ENCODE results near the gene EPHA2.
"Not testable (repeated sequence)": the region's sequence is repeated elsewhere in the genome, so short reads cannot be mapped to it uniquely, and the experiment has no call there.

Gene EPHA2

DNA sequence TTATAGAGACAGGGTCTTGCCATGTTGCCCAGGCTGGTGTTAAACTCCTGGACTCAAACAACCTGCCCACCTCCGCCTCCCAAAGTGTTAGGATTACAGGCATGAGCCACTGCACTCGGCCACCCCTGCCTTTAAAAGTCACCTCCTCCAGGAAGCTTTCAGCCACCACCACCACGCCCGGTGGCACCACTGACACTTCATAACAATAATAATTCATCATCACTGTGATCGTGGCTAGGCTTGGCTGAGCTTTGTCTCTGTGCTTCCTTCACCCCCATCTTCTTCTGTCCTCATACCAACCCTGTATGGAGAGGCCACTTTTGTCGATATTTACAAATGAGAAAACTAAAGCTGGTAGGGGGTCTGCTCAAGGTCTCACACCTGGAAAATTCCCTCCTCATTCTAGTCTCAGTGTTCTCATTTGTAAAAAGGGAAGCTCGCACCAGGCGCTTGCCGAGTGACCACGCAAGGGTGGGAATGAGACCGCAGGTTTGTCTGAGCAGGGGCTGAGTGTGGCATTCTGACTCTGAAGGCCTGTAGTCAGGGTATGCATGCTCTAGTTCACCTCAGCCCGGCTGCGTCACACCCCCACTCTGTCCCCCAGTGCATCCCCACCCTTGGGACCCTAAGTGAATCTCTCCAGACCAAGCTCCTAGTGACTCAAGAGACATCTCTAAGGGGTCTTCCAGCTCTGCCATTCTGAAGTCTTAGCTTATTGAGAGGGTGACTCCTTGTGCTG lies 12.9 kb upstream of the EPHA2 start:
- no peak for DNase-seq (ENCODE audit: low read depth in 2 of 3, low spot score in 1 of 3)

DNA sequence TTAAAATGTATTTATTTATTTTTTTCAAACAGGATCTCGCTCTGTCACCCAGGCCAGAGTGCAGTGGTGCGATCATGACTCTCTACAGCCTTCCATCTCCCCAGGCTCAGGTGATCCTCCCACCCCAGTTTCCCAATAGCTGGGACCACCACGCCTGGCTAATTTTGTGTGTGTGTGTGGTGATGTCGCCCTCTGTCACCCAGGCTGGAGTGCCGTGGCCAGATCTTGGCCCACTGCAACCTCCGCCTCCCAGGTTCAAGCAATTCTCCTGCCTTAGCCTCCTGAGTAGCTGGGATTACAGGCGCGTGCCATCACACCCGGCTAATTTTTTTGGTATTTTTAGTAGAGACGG lies 12.3 kb upstream of the EPHA2 start:
- DNase-seq (ENCODE audit: low read depth in 2 of 3, low spot score in 1 of 3), result not testable (repeated sequence)

DNA sequence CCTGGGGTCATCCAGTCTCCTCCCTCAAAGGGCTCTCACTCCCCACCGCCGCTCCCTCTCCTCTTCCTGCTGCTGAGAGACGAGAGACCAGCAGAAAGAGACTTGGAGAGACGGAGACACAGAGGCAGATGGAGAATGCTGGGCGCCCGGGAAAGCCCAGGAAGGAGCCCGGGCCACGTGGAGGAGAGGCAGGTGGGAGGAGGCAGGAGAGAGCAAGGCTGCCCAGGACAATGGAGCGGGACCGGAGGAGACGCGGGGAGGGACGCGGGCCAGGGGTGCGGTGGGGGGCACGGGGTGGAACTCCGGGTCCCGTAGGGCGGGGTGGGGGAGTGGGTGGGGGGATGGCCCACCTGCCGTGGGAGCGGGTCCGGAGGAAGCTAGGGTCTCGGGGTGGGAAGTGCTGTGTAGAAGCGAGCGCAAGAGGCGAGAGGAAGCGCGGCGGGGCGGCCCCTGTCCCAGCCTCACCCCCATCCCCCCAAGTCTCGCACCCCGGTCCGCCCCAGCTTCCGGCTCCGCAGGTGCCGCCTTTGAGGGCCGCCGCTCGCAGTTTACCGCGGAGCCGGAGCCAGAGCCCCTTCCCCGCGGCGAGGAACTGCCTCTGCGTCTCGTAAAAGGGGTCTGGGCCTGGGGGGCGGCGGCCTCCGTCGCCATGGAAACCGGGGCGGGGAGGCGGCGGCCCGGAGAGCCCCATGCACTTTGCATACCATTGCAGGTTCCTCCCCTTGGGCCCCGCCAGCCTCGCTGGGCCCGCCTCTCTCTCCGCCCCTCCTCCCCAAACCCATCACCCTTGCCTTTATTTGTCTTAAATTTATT lies 11.7 kb upstream of the EPHA2 start:
- peak in 2 of 3 donors; percentile 21 to 37 for DNase-seq (ENCODE audit: low read depth in 2 of 3, low spot score in 1 of 3)

DNA sequence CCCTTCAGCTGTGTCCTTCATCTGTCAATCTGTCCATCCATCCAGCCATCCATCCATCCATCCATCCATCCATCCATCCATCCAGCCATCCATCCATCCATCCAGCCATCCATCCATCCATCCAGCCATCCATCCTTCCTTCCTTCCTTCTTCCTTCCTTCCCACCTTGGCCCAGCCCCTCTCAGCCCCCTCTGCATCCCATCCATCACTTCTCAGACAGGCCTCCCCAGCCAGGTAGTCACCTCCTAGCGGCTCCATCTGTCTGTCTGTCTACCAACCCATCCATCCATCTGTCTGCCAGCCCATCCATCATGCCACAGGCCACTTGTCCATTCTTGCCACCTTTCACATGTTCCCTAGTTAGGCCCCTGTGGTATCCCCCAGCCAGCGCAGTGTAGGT lies 10.2 kb upstream of the EPHA2 start:
- no peak for DNase-seq (ENCODE audit: low read depth in 2 of 3, low spot score in 1 of 3)

DNA sequence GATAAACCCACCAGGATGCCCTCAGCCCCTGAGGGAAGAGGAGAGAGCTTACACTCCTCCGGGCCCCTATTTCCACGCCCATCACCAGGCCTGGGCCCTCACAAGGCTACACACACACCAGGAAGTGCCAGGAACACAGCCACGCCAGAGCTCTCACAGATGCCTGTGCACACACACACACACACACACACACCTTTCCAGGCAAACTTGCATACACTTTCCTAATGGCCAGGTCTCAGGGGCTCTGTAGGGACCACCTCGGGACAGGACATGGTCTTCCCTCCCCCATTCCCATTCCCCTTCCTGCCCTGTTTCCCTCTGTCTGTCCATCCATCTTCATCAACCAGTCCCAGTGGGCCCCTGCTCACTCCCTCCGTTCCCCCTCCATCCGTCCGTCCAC lies 9.7 kb upstream of the EPHA2 start:
- no peak for DNase-seq (ENCODE audit: low read depth in 2 of 3, low spot score in 1 of 3)

DNA sequence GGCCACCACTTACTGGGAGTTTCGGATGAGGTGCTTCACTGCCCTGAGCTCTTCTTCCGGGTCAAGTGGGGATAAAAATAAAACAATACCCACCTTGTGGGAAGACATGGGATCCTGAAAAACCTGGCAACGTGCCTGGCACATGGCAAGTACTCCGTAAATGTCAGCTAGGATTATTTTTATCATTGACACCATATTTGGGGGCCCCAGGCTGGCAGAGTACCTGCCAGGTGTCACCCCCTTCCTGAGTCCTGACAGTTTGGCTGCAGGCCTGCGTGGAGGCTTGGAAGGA lies 9.2 kb upstream of the EPHA2 start:
- no peak for DNase-seq (ENCODE audit: low read depth in 2 of 3, low spot score in 1 of 3)

DNA sequence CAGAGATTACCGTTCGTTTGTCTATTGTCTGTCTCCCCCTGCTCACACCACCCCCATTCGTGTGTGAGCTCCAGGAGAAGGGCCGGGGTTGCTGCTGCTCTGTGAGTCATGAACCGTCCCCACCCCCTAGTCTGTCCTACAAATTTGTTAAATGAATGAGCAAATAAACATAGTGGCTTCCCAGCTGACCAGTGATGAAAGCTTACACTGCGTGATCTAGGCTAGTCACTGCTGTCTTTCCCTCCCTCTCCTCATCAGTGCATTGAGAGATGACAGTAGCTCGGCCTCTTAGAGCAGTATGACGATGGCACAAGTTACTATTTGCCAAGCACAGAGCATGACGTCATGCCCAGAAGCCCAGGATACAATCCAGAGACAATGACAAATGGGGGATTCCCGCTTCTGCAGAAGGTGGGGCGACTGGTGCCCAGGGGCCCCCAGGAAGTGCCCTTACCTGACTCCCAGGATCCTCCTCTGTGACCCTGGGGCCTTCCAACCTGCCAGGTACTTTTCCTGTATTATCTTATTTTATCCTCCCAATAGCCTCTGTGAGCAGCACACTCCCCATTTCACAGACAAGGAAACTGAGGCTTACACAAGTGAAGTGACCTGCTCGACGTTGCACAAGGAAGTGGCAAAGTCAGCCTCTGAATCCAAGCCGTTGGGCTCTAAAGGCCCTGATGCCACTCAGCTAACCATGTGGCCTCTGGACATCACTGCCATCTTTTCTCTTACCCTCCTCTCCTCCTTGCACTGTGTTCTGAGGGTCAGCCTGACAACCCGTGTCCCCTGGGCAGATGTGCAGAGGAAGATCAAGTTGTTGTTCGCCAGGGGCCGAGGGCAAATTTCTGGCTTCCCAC lies 8.6 kb upstream of the EPHA2 start:
- no peak for DNase-seq (ENCODE audit: low read depth in 2 of 3, low spot score in 1 of 3)

DNA sequence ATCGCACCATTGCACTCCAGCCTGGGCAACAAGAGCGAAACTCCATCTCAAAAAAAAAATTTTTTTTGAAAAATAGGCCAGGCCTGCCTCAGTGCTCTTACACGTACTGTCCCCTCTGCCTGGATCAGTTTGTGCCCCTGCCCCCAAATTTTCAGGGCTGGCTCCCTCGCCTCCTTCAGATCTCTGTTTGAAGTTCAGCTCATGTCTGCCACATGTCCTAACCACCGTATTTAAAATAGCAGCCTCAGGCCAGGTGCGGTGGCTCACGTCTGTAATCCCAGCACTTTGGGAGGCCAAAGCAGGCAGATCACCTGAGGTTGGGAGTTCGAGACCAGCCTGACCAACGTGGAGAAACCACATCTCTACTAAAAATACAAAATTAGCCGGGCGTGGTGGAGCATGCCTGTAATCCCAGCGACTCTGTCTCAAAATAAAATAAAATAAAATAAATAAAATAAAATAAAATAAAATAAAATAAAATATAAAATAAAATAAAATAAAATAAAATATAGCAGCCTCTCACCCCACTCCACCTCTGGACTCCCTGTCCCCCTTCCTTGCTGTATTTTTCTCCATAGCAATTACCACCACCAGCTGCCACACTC lies 7.8 kb upstream of the EPHA2 start:
- DNase-seq (ENCODE audit: low read depth in 2 of 3, low spot score in 1 of 3), result not testable (repeated sequence)

DNA sequence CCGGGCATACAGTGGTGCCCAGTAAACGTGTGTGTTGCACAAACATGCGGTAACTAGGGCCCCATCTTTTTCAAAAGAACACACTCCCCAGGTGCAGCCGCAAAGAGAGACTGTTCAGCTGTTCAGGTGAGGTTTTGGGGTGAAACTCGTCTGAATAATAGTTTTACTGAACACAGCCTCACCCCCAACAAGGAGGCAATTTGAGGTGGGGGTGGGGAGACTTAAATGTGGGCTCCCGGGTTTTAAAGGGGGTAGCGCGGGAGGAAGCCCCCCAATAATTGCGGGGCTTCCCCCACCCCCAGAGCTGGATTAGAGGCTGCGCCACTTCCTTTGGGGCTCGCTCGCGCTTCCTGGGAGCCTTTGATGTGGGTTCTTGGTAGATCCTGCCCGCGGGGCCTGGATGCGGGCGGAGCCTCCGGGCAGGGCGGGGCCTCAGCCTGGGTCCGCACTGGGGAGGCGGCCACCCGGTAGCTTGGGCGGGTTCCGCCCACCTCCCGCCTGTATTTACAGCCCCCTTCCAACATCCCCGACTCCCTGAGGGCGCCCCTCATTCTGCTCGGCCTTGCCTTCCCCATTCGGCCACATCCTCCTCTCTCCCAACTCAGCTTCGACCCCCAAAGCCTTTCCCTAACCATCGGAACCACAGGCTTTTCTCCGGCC lies 6.4 kb upstream of the EPHA2 start:
- peak in 1 of 3 donors; percentile 44 for DNase-seq (ENCODE audit: low read depth in 2 of 3, low spot score in 1 of 3)

DNA sequence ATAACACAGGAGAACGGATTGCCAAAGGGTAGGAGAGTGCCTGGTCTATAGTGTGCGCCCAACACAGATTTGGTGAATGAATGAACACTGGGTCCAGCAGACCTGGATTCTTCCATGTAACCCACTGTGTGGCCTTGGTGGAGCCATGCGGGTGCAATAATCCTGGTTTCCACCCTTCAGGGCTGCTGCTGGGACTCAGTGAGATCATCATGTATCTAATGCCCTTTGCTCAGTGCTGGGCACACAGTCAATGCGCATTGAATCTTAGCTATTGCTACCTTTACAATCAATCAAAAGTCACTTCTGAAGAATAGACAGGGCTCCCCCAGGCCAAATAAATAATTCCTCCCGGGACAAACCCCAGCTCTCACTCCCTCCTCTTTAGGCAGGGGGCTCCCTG lies 5.8 kb upstream of the EPHA2 start:
- no peak for DNase-seq (ENCODE audit: low read depth in 2 of 3, low spot score in 1 of 3)

DNA sequence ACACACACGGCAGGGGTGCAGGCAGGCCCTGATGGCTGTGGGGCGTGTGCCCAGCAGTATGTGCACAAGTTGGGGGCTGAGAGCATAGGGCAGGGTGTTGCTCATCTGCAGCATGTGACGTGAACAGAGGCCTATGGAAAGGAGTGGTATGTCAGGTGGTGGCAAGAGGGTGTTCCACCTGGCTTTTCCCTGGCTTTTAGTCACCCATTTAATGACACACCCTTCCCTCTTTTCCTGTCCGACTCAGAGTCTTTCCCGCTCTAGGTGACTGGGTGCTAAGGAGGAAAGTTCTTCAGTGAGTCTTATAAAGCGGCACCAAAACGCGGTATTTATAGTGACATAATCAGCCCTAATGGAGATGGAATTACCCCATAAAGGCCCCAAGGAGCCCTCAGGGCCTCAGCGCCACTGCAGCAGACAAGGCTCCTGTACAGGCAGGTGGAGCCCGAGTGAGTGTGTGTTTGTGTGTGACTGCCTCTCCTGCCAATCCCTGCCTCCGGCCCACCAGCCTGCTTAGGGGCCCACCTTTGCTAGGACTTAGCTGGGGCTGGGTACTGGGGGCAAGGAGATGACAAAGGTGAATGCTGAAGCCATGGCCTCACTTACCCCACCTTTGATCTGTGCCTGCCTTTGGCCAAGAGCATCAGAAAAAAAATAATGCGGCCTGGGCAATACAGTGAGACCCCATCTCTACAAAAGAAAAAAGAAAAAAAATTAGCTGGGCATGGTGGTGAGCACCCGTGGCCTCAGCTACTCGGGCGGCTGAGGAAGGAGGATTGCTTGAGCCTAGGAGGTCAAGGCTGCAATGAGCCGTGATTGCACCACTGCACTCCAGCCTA lies 3.3 kb upstream of the EPHA2 start:
- no peak for DNase-seq (ENCODE audit: low read depth in 2 of 3, low spot score in 1 of 3)

DNA sequence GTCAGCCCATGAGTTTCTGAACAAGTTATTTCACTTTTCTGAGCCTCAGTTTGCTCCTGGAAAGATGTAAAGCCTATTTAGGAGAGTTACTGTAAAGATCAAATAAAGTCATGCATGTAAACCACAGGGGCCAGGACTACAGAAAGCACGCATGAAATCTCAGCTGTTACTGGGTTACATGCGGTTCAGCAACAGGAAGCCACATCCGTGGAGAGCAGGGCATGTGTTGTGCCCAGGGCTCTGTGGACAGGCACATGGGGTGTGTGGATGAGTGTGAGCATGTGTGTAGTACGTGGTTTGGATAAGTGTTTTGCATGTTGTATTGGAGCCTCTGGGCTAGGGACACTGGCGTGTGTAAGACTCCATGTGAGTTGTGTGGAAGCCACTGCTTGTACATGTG lies 2.2 kb upstream of the EPHA2 start:
- DNase-seq (ENCODE audit: low read depth in 2 of 3, low spot score in 1 of 3), result no peak

DNA sequence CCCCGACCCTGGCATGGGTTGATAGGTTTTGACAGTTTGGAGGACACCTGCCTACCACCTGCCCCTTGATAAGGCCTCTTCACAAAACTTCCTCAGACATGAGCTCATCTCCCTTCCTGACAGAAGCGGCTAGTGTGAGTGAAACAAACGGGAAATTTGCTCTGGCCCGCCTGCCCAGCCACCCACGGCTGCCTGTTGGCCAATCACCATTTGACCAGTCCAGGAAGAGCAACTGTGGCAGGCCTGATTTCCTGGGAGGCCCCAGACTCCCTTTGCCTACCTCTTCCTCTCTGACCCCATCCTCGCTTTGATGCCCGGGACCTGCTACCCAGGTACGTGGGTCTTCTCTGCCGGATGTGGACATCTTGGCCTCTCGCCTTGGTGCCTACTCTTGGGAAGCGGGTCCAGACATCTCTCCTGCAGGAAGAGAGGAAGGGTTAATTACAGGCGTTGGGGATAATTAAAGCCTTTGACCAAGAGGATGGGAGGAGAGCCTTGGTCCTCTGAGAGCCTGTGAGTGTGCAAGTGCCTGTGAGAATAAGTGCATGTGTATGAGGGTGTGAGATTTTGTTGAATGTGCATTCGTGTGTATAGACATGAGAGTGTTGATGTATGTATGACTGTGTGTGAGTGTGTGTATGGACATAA lies 1.1 kb upstream of the EPHA2 start:
- no peak for DNase-seq (ENCODE audit: low read depth in 2 of 3, low spot score in 1 of 3)

DNA sequence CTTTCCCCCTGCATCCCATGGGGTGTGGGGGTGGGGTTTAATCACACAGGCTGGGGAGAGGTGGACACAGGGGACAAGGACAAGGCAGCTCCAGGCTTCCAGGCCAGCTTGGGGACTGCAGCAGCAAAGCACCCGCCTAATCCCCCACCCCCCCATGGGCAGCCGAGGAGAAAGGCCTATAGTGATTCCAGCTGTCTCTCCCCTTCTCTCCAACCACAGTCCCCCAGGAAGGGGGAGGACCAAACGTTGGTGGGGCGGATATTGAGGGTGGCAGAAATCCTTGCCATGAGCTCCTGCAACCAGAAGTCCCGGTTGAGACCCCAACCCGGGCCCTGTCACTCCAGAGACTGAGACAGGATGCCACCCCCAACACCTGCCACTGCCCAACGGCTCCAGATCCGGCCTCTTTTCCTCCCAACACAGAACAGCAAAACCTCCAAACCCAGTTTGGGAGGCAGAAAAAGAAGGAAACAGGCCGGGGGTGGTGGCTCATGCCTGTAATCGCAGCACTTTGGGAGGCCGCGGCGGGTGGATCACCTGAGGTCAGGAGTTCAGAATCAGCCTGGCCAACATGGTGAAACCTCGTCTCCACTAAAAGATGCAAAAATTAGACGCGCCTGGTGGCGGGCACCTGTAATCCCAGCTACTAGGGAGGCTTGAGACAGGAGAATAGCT lies 1.7 kb downstream of the EPHA2 start:
- no peak for DNase-seq (ENCODE audit: low read depth in 2 of 3, low spot score in 1 of 3)

DNA sequence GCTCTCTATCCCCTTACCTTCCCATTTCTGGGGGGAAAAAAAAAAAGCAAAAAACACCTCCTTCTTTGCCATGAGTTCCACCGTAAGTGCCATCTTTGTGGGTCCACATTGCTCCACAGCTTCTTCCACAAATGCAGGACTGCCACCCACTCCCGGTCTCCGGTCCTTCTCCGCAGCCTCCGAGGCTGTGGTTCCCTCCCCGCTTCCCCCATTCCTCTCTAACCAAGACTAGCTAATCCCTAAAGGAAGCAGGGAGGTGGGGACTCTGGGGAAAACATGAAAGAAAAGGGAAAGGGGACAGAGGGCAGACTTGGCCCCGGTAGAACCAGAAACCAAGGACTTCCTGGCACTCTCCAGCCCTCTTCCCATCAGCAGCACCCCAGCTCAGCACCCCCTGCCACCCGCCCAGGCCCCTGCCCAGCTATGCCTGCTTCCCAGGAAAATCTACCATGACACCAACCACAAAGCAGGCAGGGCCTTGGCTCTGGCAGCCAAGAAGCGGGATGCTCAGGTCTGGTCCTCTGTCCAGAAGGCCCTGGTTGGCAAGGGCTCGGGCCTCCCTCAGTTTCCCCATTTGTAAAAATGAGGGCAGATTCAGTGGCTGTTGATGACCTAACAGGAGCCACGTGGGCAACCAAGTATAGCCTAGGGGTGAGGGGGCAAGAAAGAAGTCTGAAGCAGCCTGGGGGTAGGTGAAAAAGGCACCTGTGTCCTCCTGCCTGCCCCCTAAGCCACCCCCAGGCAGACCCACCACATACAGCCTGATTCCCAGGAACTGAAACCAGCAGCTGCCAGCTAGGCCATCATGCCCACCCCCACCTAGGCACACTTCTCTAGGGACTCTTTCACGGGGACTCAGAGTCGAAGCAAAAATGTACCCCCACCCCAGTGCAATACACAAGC lies 2.5 kb downstream of the EPHA2 start:
- no peak for DNase-seq (ENCODE audit: low read depth in 2 of 3, low spot score in 1 of 3)

DNA sequence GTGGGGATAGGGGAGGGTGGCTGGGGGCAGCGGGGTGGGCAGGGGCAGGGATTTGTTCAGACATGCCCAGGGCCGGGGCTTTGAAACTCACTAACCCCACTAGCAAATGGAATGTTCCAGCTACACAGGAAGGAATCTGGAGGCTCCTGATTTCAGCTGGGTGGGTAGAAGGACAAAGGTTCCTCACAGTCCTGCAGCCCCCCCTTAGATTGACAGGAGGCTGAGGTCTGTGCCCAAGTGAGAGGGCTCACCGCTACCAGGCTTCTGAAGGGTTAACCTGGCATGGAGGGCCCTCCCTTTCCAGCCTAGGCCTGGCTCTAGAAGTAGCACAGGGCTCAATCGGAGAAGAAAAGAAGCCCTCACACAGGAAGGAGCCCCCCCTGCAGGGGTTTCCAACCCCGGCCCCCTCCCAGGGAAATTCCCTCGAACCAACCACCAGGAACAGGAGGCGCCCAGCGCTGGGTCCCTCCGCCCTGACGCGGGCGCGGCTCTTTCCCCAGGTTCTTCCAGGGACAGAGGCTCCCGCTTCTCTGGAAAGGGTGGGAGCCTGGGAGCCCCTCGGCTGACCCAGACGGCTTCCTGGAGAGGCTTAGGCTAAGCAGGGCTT lies 3.3 kb downstream of the EPHA2 start:
- DNase-seq (ENCODE audit: low read depth in 2 of 3, low spot score in 1 of 3), result no peak

DNA sequence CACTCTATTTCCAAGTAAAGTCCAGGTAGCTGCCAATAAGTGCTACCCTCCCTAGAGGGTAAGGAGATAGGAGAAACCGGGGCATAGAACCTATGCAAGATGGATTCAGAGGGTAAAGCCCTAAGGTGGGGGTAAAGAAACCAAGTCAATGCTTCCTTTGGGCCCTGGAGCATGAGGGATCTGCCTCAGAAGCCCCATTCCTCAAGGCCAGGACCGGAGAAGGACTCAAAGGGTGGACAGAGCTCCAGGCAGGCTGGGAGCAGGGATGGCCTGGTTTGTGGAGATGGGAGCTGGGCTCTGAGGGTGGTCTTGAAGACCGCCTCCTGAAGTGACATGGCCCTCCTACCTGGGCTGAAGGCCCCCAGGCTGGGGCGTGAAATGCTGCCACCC lies 3.9 kb downstream of the EPHA2 start:
- no peak for DNase-seq (ENCODE audit: low read depth in 2 of 3, low spot score in 1 of 3)

Measured in stimulated activated CD4-positive, alpha-beta T cell treated with anti-CD3 and anti-CD28 coated beads, Interleukin-12 subunit alpha, Interleukin-12 subunit beta, amount 100 ng/mL, for 48 hours (primary cell).